Fibroblast of the aortic adventitia (primary cell): ENCODE measurements around the gene DPP8. TPM values are rescaled to one million over a fixed set of nuclear protein-coding genes. Genes with fewer than 3 reads are reported as not detected.

Experiments used
- DNase-seq: peaks from one replicate; pipeline ENCODE4 v3.0.0-alpha.2; 2010; ENCODE audit warnings: low read depth
- H3K4me3 ChIP-seq: 2 replicates; pipeline ENCODE4 v1.5.1; 2011; ENCODE audit warnings: low read depth, mild to moderate bottlenecking, control low read depth, low read length, moderate library complexity
- total RNA-seq: library from RNA; depleted of rRNA; stranded (reverse); fragments of >200 nt; gene quantifications from 2 replicates; pipeline ENCODE4 v1.2.3, GENCODE V29; 2012; ENCODE audit warnings: low replicate concordance
- TF ChIP-seq, protein P1 (sequence below): IDR thresholded peaks from 2 replicates; pipeline ENCODE4 v1.5.1; 2011; ENCODE audit warnings: mild to moderate bottlenecking, low read length, control low read depth, inconsistent platforms; ENCODE audit not compliant: insufficient read depth

DPP8 gene
- total RNA-seq, 1 donor = 46.5 TPM

DNA sequence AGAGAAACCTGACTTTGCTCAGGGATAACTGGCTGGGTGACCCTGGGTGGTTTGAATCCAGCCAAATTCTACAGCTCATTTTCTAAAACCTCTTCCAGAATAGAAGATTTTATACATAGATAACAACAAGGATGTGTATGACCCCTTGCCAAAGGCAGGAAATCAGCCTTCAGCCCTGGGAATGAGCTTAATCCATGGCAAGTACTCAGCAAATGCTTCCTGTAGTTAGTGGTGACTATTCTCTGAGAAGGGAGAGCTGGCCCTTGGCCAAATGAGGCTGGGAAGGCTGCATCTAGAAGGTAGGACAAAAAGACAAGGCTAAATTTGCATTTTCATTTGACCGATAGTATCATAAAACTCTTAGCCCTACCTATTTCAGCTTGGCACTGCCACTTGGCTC lies 8.1 kb upstream of the DPP8 start:
- H3K4me3 ChIP-seq = no peak overlapping the region
- DNase-seq = peak; percentile 52
- TF ChIP-seq, protein P1, sequence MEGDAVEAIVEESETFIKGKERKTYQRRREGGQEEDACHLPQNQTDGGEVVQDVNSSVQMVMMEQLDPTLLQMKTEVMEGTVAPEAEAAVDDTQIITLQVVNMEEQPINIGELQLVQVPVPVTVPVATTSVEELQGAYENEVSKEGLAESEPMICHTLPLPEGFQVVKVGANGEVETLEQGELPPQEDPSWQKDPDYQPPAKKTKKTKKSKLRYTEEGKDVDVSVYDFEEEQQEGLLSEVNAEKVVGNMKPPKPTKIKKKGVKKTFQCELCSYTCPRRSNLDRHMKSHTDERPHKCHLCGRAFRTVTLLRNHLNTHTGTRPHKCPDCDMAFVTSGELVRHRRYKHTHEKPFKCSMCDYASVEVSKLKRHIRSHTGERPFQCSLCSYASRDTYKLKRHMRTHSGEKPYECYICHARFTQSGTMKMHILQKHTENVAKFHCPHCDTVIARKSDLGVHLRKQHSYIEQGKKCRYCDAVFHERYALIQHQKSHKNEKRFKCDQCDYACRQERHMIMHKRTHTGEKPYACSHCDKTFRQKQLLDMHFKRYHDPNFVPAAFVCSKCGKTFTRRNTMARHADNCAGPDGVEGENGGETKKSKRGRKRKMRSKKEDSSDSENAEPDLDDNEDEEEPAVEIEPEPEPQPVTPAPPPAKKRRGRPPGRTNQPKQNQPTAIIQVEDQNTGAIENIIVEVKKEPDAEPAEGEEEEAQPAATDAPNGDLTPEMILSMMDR = no peak

DNA sequence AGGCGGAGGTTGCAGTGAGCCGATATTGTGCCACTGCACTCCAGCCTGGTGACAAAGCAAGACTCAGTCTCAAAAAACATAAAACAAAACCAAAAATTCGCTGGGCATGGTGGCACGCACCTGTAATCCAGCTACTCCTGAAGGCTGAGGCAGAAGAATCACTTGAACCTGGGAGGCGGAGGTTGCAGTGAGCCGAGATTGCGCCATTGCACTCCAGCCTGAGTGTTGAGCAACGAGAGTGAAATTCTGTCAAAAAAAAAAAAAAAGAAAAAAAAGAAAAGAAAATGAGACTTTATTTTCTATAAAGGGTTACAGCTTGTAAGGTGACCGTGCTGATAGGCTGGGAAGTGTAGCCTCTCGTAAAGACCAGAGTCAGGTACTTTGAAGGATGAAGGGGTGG lies 6.7 kb upstream of the DPP8 start:
- H3K4me3 ChIP-seq = no peak overlapping the region
- DNase-seq = no peak
- TF ChIP-seq, protein P1 = no peak

DNA sequence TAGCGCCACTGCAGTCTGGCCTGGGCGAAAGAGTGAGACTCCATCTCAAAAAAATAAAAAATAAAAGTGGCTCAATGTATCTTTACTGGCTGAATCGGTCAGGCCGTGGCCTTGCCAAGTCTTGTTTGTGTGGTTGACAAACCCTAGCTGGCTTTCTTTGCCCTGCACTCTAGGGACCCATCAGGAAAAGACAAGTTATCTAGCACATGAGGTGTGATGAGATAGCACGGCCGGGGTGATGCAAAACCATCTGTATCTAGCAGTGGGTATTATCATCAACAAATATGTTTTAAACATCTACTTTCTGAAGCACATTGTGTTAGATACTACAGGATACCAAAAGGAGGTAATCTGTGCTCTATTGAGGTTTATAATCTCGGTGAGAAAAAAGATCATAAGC lies 3.9 kb upstream of the DPP8 start:
- TF ChIP-seq, protein P1 = no peak
- no peak for DNase-seq
- H3K4me3 ChIP-seq = no peak overlapping the region

DNA sequence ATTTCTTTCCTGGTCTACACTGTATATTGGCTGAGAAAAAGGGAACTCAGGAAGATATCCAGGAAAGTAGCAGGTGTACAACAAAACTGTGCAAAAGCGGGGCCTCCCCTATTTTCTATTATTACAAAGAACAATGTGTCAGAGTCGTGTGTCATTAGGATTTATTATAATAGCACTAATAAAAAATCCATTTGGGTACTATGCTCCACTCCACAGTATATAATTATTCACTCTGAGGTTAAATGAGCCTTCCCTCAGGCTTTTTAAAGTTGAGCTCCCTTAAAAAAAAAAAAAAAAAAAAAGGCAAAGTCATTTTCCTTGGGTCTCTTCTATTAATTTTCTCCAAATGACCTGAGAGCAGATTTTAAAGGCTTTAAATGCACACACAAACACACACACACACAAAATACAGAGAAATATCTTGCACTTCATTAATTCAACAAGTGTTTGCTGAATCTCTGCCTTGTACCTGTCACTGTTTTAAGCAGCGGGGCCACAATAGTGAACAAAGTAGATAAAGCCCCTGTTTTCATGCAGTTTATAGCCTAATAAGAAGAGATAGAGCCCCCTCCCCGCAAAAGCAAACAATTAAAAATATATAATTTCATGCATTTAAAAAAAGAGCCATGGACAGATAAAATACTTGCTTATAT lies 1.3 kb upstream of the DPP8 start:
- no peak overlapping the region for H3K4me3 ChIP-seq
- DNase-seq = no peak
- TF ChIP-seq, protein P1 = no peak

DNA sequence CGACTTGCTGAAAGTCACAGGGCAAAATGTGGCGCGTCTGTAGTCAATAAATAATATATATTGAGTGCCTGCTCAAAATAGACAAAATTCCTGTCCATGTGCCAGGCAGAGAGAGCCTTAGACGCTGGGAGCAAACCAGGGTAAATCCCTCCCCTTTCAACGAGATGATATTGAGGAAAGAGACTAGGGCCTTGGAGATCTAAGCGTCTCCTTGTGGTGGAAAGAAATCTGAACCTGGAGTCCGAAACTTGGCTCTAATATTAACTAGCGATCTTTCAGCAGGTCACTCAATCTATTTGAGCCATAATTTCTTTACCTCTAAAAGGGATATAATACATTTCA lies 348 bp upstream of the DPP8 start:
- TF ChIP-seq, protein P1 = no peak
- no peak overlapping the region for H3K4me3 ChIP-seq

DNA sequence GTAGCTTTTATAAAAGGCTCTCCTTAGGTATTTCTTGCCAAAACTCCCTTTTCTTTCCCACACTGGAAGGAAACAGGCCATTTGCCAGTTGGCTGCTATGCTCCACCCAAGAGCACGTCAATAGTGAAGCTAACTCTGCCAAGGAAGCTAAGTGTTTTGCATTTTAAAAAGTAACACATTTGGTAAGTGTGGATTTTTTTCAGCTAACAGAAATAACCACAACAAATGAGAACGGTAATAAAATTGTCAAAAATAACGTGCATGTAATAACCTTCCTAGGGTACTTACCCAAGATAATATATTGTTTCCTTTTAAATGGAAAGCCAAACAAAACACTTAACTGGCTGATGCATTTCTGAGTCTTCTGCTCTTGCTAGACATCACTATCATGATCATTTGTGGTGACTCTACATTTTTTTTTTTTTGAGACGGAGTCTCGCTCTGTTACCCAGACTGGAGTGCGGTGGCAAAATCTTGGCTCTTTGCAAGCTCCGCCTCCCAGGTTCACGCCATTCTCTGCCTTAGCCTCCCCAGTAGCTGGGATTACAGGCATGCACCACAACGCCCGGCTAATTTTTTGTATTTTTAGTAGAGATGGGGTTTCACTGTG lies 4.6 kb downstream of the DPP8 start:
- peak; percentile 96 for DNase-seq
- H3K4me3 ChIP-seq = peak overlapping the region; percentile 49
- TF ChIP-seq, protein P1 = no peak

More for the DNA sequence above, 348 bp upstream of the DPP8 start:
- DNase-seq = no peak
